Hematopoietic multipotent progenitor cell treated with erythropoietin and hydrocortisone succinate and interleukin-3 and kit ligand, for 6 days (in vitro differentiated cells): ENCODE results near the gene ADAD2.
"Not testable (repeated sequence)": the region's sequence is repeated elsewhere in the genome, so short reads cannot be mapped to it uniquely, and the experiment has no call there.

Experiments
- DNase-seq: peaks from one replicate; pipeline ENCODE4 v3.0.0-alpha.2; 2015

ADAD2 gene

GRCh38 chr16:84196727-84197394 lies 5.9 kb downstream of the ADAD2 start:
- no peak for DNase-seq

DNA sequence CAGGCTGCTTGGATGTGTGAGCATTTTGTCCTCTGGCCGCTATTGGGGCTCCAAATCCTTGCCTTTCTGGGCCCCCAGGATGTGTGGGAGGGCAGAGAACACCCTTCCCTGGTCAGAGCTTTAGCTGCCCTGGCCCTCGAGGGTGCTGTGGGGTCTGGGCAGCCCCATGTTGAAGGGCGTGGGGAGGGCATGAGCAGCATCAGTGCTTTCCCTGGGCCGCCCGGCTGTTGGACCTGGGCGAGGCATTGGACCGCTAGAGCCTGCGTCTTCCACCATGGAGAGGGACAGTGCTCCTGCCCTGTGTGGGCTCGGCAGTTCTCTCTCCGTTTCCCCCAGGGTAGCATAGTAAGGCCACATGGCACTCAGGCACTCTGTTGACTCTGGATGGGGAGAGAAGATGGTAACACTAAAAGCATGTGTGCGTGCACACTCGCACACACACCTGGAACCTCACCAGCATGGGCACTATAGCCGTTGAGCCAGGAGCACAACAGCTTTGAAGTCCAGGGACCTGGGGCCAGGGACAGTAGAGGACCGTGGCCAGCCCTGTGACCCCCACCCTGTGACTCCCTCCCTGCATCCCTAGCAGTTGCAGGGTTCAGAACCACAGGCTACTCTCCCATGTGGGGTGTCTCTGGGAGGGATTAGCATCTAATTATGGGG lies 6.6 kb downstream of the ADAD2 start:
- DNase-seq: no peak

DNA sequence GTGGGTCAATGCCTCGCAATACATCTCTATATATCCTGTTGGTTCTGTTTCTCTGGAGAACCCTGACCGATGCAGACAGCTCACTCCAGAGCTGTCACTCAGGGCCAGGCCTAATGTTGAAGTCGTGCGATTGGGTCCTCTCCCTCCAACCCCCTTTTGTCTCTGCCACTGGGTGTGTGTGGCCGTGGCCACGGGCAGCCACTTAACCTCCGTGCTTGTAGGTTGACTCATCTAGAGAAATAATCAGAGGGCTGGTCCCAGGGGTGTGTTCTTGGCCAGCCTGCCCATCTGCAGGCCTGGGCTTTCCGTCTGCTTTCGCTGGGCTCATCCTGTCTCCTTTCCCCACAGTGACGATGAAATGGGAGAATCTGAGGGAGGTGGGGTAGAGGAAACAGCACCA lies 7.4 kb downstream of the ADAD2 start:
- no peak for DNase-seq

- no peak for DNase-seq
These were observed 8.1 kb downstream of the ADAD2 start for GRCh38 chr16:84199097-84199496.

- DNase-seq: peak; percentile 7
These were observed 8.9 kb downstream of the ADAD2 start for GRCh38 chr16:84199861-84200260.

DNA sequence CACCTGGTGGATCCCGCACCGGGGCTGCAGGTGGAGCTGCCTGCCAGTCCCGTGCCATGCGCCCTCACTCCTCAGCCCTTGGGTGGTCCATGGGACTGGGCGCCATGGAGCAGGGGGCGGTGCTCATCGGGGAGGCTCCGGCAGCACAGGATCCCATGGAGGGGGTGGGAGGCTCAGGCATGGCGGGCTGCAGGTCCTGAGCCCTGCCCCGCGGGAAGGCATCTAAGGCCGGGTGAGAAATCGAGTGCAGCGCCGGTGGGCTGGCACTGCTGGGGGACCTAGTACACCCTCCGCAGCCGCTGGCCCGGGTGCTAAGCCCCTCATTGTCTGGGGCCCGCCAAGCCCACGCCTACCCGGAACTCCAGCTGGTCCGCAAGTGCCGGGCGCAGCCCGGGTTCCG lies 13.6 kb downstream of the ADAD2 start:
- DNase-seq: not testable (repeated sequence)

- DNase-seq: not testable (repeated sequence)
These were observed 14.2 kb downstream of the ADAD2 start for GRCh38 chr16:84205123-84205522.

- no peak for DNase-seq
These were observed 15.2 kb downstream of the ADAD2 start for GRCh38 chr16:84205976-84206691.

GRCh38 chr16:84207251-84207650 lies 16.3 kb downstream of the ADAD2 start:
- DNase-seq: no peak

DNA sequence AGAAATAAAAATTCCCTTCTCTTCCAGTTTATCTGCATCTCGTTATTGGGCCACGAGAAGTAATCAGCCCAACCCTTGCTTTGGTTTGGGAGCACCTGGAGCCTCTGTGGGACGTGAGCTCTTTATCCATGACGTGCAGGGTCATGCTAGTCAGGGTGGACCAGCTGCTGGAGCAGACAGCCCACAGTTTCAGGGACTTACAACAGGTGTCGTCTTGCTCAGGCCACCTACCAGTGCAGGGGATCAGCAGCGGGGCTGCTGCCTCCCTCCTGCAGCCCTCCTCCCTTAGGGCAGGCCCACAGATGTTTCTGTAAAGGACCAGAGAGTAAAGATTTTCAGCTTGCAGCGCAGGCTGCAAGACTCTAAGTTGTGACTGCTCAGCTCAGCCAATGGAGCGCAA lies 16.9 kb downstream of the ADAD2 start:
- no peak for DNase-seq

DNA sequence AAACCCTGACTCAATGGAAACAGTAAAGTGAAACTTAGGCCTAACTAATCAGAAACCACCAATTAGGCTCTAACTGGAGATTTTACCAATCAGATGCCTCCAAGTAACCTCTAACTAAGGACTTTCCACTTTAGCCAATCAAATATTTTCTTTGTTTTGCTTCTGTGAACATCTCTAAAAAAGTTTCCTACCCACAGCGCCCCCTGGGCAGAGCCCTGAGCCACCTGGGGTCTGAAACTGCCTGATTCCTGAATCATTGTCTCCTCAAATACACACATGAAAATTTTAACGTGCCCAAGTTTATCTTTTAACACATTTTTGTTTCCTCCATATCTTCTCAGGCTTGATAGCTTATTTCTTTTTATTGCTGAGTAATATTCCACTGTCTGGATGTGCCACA lies 19.0 kb downstream of the ADAD2 start:
- peak; percentile 33 for DNase-seq

DNA sequence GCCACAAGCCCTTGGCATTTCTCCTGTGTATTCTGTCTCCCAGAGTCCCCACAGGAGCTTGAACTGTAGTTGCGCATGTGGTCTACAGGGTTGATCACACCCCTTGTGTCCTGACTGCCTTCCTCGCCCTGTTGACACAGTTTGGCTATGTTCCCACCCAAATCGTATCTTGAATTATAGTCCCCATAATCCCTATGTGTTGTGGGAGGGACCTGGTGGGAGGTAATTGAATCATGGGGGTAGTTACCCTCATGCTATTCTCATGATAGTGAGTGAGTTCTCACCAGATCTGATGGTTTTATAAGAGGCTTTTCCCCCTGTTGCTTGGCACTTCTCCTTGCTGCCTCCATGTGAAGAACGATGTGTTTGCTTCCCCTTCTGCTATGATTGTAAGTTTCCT lies 21.2 kb downstream of the ADAD2 start:
- DNase-seq: no peak

GRCh38 chr16:84212631-84213030 lies 21.7 kb downstream of the ADAD2 start:
- DNase-seq: no peak

- DNase-seq: no peak
These were observed 23.6 kb downstream of the ADAD2 start for GRCh38 chr16:84214451-84215066.

DNA sequence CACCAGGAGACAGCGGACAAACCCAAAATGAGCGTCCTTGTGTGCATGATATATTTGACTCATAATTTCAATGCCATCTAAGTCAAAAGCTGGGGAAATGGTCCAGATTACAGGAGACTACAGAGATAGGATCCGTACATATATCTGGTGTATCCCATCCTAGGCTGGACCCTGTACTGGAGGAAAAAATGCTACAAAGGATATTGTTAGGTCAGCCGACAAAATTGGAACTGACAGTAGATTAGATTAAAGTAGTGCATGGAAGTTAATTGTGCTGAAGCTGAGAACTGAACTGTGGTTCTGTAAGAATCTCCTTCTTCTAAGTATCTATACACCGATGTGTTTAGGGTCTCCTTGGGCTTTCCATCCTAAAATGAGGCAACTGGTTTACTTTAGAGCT lies 24.6 kb downstream of the ADAD2 start:
- DNase-seq: no peak

DNA sequence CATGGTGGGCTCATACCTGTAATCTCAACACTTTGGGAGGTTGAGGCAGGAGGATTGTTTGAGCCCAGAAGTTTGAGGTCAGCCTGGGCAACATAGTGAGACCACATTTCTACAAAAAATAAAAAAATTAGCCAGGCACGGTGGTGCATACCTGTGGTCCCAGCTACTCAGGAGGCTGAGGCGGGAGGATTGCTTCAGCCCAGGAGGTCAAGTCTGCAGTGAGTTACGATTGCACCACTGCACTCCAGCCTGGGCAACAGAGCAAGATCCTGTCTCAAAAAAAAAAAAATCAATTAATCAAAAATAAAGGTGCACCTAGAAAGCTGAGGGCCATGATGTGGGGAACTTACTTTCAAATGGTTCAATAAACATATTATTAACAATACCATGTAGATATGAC lies 25.2 kb downstream of the ADAD2 start:
- DNase-seq: not testable (repeated sequence)

GRCh38 chr16:84218176-84218823 lies 27.3 kb downstream of the ADAD2 start:
- DNase-seq: no peak

GRCh38 chr16:84218956-84219355 lies 28.0 kb downstream of the ADAD2 start:
- no peak for DNase-seq

DNA sequence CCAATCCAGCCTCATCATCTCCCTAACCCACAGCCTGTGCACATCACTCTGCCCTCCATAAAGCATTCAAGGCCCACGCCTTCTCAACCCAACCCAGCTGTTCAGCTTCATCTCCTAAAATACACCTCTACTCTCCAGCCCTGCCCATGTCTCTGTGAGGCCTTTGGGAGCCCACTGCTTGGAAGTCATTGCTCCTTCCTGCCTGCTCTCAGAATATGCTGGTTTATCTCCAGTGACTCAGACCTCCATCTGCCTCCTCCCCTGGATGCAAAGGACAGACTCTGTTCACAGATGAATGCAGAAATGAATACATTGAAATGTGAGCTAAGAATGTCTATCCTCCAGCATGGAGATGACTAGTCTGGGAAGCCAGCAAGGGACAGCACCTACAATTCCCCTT lies 29.9 kb downstream of the ADAD2 start:
- DNase-seq: no peak

GRCh38 chr16:84223456-84223855 lies 32.5 kb downstream of the ADAD2 start:
- DNase-seq: no peak

DNA sequence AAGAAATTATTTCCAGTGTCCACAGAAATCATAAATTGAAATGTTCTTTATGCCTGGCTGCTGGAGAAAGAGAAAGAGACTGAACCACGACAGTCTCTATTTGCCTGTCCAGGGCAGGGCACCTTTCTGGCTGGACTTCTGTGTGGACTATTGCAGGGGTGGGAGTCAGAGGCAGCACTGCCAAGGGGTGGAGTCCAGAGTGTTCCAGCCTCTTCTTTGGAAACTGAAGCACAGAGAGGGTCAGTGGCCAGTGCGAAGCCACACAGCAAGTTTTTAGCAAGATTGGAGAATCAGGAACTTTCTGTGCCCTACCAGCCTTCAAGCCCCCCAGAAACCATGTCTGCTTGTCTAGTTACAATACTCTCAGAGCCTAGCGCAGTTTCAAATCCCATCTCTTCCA lies 33.6 kb downstream of the ADAD2 start:
- DNase-seq: no peak

GRCh38 chr16:84225126-84225525 lies 34.2 kb downstream of the ADAD2 start:
- no peak for DNase-seq

- no peak for DNase-seq
These were observed 34.6 kb downstream of the ADAD2 start for GRCh38 chr16:84225571-84225970.
